Right lung (tissue), 5 donors: ENCODE data around the gene CHEK2. TPM values are rescaled to one million over a fixed set of nuclear protein-coding genes. Genes with fewer than 3 reads are reported as not detected.
A peak's percentile ranks its signal among the peaks of the same experiment; 100 is the strongest.
"Not testable (repeated sequence)": the region's sequence is repeated elsewhere in the genome, so short reads cannot be mapped to it uniquely, and the experiment has no call there.

ENCODE experiments used
- DNase-seq, 2 donors: peaks; one replicate each; pipeline ENCODE4 v3.0.0-alpha.2; 2013
- polyA plus RNA-seq, 5 donors: library from polyadenylated mRNA; unstranded; fragments of 120-200 nt; gene quantifications; one replicate each; pipeline versions ENCODE4 v1.2.1 to v1.2.3, GENCODE V29; 2013; ENCODE audit warnings: inconsistent platforms in 1 of 5, low replicate concordance in 1 of 5; ENCODE audit not compliant: insufficient read length in 5 of 5, insufficient read depth in 1 of 5

Gene CHEK2
- polyA plus RNA-seq, 5 donors, result 14.5 to 25.1 (median 19.0) TPM

DNA sequence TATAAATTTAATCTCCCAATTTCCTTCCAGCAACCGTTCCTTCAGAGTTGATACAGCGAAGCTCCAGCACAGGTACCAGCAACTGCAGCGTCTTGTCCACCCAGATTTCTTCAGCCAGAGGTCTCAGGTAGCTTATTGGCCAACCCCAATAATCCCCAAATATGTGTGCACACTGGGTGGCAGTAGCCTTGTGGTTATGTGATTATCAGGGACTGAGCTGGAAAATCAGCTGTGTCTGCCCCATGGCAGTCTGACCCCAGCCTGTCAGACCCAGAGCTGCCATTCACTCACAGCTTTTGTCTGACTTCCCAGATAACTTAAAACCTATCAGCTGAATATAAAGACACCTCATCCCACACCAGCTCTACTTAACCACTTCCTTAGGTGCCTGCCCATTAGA is 2.2 kb upstream of the CHEK2 start:
- no peak for DNase-seq

DNA sequence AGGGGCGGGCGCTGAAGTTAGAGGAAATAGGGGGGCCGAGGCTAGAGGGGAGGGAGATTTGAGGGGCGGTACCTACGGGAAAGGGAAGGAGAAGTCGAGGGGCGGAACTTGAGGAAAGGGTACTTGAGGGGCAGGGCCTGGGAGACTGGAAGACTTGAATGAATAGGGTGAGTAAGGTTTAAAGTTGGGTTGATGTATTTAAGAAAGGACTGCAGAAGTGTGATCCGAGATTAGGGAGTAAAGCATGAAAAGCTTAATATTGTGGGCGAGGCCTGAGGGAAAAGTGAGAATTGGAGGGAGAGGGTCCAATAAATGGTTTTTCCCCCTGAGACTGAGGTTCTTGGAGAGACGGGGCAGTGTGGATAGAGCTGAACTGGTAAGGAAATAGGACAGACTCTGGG is 942 bp upstream of the CHEK2 start:
- no peak for DNase-seq

DNA sequence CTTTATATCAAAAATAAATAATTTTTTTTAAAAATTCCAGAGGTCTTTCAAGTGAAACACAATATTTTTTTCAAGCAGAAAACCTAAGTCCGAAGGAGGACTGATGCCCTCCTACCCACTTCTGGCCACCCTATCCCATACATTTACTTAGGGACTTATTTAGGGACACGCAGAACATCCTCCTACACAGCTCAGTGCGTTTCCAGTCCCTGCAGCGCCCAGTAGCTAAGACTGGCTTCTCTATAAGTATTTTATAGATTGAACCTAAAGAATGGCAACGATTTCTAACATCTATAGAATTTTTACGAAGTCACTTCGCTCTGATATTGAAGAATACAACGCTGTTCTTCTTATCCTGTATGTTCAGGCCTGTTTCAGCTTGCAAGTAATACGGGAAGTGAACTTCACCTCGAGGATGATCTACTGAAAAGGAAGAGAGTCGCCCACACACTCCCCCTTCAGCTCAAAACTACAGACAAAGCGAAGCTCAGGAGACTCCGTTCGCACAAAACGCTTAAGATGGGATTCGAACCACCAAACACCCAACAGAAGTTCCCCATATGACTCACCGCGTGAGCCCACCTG is 328 bp downstream of the CHEK2 start:
- no peak for DNase-seq

DNA sequence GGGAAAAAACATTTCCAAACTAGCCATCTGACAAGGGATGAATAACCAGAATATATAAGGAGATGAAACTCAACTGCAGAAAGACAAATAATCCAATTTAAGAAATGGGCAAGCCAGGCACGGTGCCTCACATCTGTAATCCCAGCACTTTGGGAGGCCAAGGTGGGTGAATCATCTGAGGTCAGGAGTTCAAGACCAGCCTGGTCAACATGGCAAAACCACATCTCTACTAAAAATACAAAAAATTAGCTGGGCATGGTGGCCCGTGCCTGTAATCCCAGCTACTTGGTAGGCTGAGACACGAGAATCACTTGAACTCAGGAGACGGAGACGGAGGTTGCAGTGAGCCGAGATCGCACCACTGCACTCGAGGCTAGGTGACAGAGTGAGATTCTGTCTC is 2.7 kb downstream of the CHEK2 start:
- DNase-seq, result not testable (repeated sequence)

DNA sequence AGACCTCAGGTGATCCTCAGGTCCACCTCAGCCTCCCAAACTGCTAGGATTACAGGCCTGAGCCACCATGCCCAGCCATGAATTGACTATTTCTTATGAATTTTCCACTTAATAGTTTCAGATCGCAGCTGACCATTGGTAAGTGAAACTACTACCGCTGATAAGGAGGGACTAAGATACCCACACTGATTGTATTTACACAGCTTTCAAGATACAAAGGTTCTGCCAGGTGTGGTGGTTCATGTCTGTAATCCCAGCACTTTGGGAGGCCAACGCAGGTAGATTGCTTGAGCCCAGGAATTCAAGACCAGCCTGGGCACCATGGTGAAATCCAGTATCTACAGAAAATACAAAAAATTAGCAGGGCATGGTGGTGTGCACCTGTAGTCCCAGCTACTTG is 3.9 kb downstream of the CHEK2 start:
- no peak for DNase-seq

DNA sequence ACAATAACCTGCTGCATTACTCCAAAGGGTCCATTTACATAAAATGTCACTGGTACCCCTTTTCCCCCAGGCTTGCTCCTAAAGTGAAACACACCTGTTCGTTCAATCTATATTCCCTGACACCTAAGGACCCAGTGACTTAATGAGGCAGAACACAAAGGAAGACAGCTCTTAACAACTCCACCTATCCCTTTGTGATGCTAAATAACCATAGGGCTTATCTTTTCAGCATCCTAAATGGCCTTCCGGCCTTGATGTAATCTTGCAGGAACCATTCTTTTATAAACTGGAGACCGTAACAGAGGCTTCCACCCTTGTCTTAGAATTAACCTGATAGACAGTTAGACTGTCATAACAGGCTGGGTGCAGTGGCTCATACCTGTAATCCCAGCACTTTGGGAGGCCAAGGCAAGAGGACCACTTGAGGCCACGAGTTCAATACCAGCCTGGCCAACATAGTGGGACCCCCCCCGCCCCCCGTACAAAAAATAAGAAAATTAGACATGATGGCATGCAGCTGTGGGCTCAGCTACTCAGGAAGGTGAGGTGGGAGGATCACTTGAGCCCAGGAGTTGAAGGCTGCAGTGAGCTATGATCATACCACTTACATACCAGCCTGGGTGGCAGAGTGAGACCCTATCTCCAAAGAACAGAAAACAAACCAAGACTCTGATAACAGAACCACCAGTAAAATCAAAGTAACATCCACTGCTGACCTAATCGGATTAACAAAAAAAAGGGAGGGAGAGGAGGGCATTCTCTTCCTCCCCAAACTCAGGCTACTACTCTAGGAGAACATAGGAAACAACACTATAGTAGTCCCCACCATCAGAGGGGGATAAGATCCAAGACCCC is 5.1 kb downstream of the CHEK2 start:
- DNase-seq, result no peak

DNA sequence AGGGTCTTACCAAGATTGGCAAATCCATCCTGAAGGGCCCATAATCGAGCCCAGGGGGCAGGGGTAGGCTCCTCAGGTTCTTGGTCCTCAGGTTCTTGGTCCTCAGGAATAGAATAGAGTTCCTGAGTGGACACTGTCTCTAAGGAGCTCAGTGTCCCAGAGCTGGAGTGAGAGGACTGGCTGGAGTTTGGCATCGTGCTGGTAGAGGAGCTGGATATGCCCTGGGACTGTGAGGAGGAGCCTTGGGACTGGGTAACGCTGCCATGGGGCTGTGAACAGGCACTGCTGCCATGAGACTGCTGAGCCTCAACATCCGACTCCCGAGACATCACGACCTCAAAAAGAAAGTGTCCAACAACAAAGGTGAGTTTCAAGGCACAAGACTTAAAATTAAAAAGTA is 7.2 kb downstream of the CHEK2 start:
- no peak for DNase-seq

DNA sequence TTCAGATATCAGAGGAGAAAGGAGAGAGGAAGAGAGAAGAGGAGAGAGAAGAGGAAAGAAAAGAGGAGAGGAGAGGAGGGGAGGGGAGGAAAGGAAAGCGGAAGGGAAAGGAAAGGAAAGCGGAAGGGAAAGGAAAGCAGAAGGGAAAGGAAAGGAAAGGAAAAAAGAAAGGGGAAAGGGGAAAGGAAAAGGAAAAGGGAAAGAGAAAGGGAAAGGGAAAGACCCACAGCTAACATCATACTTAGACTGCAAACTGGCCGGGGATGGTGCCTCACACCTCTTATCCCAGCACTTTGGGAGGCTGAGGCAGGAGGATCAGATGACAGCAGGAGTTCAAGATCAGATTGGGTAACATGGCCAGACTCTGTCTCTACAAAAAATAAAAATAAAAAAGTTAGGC is 11.4 kb downstream of the CHEK2 start:
- no peak for DNase-seq

DNA sequence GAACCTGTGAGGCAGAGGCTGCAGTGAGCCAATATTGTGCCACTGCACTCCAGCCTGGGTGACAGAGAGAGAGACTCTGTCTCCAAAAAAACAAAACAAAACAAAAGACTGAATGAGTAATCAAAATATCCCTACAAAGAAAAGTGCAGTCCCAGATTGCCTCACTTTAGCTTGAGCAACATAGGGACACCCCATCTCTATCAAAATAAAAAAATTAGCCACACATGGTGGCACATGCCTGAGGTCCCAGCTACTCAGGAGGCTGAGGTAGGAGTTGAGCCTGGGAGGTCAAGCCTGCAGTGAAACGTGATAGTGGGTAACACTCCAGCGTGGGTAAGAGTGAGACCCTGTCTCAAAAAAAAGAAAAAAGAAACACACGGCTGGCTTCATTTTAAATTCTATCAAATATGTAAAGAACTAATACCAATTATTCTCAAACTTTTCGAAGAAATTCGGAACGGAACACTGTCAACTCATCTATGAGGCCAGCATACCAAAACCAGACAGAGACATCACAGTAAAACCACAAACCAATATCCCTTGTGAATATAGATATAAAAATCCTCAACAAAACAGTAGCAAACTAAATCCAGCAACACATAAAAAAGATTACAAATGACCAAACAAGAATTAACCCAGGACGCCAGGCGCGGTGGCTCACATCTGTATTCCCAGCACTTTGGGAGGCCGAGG is 12.9 kb downstream of the CHEK2 start:
- no peak for DNase-seq

DNA sequence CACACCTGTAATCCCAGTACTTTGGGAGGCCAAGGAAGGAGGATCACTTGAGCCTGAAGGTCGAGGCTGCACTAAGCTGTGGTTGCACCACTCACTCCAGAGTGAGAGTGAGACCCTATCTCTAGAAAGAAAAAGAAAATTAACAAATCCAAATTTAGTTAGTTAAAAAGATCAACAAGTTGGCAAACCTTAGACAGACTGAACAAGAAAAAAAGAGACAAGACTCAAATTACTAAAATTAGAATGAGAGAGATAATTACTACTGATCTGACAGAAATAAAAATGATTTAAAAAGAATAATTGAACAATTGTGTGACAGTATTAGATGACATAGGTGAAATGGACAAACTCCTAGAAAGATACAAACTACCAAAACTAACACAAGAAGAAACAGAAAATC is 13.6 kb downstream of the CHEK2 start:
- no peak for DNase-seq

DNA sequence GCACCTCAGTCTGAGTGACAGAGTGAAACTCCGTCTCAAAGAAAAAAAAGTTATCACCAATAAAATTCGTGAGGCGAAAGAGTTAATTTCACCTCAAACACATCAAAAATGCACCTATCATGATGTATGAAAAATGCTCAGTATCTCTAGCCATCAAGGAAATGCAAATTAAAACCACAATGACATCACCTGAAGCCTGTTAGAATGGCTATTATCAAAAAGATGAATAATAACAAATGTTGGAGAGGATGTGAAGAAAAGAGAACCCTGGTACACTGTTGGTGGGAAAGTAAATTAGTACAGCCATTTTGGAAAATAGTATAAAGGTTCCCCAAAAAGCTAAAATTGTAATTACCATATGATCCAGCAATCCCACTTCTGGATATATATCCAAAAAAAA is 23.6 kb downstream of the CHEK2 start:
- no peak for DNase-seq

DNA sequence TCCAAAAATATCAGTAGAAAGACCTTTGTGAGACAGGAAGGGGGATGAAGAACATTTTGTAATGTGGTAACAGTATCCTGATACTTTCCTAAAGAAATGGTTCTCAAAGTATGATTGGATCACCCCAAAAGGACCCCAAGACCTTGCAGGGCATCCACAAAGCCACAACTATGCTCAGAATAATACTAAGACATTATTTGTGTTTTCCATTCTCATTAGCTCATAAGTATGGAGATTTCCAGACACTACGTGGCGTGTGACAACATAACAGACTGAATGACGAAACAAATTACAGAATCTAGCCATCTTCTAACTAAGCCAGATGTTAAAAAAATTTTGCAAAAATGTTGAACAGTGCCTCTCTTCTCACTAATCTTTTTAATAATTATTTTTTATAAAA is 24.9 kb downstream of the CHEK2 start:
- no peak for DNase-seq

DNA sequence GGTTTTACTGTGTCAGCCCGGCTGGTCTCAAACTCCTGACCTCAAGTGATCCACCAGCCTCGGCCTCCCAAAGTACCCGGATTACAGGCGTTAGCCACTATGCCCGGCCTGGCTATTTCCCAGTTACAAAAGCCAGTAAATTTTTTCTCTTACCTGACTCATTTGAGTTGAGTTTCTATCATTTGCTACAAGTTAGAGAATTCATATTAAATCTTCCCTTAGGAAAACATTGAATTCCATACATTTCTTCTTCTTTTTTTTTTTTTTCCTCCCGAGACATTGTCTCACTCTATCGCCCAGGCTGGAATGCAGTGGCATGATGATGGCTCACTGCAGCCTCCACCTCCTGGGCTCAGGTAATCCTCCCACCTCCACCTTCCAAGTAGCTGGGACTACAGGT is 26.0 kb downstream of the CHEK2 start:
- DNase-seq, result no peak

DNA sequence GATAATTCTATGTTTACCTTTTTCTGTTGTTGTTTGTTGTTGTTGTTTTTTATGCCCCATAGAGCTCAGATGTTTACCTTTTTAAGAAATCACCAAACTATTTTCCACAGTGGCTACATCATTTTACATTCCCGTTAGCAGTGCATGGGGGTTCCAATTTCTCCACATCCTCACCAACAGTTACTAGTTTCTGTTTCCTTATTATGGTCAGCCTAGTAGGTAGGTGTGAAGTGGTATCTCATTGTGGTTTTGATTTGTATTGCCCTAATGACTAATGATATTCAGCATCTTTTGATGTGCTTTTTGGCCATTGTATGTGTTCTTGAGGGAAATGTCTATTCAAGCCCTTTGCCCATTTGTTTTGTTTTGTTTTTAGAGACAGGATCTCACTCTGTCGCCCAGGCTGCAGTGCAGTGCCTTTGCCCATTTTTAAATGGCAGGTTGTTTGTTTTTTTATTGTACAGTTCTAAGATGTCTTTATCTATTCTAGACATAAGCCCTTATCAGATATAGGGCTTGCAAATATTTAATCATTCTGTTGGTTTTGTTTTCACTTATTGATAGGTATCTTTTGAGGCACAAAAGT is 27.5 kb downstream of the CHEK2 start:
- no peak for DNase-seq

DNA sequence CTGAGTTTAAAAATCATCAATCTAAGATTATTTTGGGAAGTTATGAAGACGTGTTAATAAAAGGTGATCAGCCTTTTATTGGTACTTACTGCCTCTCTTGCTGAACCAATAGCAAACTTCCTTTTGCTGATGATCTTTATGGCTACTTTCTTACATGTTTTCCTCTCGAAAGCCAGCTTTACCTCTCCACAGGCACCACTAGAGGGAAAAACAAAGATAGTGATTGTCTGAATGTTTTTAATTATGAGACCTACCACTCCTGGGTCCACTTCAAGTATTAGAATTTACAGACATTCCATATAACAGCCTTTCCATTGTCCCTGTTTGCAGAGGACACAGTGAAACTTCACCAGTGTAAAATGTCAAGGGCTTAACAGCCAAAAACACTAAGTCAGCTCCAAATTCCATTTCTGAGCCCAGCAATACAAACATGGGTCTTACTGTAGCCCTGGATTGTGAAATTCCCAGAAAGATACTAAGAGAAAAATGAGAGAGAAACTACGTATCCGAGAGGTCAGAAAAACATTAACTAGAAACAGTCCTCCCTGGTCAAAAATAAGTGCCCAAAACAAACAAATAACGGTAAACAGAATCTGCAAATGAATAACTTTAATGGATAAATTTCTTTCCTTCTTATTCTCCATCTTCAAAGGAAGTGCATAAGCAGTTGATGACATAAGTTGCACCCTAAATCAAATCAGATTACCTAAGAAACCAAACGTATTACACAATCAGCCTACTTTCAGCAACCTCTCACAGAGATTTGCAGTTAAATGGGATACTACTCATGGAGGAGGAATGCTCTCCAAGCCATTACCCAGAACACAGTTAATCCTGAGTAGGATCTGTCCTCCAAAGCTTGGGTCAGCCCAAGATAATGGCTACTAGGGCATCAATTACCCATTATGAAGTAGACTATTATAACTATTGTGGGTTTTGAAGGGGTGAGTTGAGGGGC is 29.5 kb downstream of the CHEK2 start:
- peak; percentile 46 to 60 for DNase-seq

DNA sequence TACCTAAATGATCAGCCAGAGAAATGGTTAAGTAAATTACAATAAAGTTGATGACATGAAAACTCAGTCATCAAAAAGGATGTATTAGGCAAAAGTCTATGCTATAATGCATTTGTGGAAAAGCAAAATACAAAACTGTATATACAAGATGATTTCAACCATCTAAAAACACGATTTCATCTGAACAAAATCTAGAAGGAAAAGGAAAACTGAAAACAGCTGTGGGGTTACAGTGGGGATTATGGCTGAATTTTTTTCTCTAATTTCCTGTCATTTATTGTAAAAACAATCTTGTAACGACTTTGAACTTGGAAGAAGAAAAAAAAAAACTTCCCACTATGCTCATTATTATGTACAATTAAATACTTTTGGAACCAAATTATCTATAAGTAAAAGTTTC is 30.3 kb downstream of the CHEK2 start:
- peak in 1 of 2 donors; percentile 6 for DNase-seq

DNA sequence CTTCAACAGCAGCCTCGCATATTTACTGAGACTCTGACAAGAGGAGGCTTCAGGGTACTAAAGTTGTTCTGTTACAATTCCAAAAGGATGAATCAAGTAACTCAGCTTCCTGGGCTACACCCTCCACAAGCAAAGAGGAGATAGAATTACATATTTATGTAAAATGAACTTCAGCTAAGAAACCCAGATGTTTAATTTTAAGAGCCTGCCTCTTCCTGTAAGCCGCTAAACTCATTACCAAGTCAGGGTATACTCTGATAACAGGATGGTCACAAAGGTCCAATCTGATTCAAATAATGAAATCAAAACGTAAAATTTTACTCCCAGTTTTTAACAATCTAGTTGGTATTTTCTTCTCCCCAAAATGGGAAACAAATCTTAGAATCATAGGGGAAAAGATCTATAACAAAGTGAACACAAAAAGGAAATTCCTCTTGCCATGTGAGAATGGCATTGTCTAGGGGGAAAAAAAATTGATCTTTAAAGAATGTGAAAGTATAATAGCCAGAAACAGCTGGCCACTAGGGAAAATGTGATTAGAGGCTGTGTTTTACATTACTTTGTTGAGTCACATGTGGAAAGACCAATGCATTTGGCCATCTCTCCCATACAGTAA is 30.9 kb downstream of the CHEK2 start:
- DNase-seq, result peak in 1 of 2 donors; percentile 19

DNA sequence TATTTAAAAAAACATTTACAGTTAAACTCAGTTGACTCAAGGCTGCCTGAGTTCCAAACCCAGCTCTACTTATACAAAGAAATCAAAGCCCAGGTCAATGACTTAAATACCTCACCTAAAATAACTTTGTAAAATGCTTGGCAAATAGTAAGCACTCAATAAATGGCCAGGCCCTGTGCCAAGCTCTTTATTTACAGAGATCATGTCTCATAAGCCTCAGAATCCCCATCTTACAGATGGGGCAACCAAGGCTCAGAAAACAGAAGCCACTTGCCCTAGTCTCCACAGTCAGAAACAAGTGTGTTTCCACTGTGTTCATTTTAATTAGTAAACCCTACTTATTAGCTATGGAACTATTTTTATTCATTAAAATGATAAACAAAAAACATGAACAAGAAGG is 31.5 kb downstream of the CHEK2 start:
- no peak for DNase-seq

DNA sequence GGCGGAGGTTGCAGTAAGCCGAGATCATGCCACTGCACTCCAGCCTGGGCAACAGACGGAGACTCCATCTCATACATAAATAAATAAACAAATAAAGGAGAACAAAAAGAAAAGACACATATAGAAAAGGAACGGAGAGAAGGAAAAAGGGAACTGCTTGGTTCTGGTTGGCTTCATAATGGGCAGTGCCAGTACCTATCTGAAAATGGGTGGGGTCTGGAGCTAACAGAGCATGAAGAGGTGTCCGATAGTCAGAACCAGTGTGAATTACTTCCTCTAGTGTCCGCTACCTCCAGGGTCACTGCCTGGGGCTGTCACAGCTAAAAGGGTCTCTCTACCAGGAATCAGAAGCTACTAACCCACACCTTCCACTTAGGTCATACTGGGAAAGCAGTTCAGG is 34.8 kb downstream of the CHEK2 start:
- no peak for DNase-seq

DNA sequence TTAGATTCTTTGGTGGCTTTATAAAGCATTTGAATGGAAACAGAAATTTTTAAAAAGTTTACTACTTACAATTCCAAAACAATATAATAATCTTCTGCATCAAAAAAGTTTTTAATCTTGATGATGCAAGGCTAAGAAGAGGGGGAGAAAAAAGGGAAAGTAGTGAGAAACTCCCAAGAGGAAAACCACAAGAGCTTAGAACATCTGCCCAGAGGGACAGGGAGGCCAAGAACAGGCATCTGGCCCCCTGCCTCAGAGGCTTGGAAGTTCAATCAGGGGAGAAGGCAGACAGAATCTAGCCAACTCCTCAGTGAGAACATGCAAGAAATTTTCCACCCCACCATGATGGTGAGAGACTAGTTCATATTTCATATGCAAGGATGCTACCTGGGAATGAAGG is 38.2 kb downstream of the CHEK2 start:
- no peak for DNase-seq

DNA sequence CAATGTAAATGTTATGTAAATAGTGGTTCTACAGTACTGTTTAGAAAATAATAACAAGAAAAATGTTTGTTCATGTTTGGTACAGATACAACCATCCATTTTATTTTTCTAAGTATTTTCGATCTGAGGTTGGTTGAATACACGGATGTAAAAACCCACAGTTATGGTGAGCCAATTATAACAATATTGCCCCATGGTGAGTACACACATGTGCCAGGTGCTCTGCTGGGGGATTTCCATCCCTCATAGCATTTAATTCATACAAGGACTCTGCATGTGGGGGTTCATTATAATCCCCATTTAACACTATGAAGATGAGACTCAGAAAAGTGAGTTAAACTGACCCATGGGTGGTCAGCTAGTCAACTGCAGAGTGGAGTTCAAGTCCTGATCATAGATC is 38.7 kb downstream of the CHEK2 start:
- no peak for DNase-seq
